NCI-H1105 treated with DMSO at 0.1 percent for 48 hours (cell line): Measurements from ENCODE around the gene ANO1.

Experiments
- DNase-seq: peaks from one replicate; lab custom pipeline; 2025; lab: John Stamatoyannopoulos, UW

The ANO1 gene

DNA sequence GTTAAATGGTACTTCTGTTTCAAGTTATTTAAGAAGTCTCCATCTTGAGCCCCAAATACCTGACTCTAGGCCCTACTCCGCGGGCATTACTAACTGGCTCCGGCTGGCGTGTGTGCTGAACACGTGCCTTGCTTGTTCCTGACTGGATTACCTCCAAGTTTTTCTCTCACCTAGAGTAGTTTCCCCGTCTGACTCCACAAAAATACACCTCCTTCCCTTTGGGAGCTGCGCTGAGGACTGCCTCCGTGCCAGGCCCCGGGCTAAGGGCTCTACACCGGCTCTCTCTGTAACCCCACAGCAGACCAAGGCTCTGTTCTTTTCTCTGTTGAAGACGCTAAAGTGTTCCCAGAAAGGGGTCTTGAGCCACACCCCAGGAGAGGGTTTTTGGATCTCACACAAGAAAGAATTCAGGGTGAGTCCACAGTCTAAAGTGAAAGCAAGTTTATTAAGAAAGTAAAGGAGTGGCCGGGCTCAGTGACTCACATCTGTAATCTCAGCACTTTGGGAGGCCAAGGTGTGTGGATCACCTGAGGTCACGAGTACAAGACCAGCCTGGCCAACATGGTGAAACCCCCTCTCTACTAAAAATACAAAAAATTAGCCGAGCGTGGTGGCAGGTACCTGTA is 61.8 kb downstream of the ANO1 start:
- no peak for DNase-seq

DNA sequence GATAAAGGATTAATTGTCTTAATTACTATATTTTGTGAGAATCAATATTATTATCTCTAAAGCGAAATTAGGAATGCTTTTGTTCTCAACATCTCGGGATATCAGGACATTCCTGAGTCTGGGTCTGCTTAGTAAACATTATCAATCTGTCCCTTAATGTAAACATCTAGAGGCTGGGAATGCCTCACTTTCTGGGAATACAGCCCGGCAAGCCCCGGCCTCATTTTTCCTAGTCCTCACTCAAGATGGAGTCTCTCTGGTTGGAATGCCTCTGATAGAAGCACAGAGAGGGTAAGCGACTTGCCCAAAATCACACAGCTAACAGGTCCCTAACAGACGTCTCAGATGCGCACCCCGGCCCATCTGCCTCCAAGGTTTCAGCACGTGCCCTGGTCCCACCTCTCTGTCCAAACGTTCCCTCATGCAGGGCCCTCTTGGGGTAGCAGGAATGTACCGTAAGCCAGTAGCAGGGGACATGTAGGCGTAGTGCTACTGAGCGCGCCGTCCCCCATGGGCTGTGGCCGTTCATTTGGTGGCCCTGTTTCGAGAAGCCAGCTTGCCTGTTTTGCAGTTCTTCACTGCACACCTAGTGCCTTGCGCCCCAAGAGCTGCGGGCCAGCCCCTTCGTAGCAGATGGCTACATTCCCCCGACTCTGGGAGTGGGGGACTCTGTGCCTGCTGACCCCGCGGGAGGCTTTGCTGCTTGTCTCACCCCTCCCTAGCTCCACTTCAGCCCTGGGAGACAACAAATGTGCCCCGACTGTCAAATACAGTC is 62.8 kb downstream of the ANO1 start:
- no peak for DNase-seq

DNA sequence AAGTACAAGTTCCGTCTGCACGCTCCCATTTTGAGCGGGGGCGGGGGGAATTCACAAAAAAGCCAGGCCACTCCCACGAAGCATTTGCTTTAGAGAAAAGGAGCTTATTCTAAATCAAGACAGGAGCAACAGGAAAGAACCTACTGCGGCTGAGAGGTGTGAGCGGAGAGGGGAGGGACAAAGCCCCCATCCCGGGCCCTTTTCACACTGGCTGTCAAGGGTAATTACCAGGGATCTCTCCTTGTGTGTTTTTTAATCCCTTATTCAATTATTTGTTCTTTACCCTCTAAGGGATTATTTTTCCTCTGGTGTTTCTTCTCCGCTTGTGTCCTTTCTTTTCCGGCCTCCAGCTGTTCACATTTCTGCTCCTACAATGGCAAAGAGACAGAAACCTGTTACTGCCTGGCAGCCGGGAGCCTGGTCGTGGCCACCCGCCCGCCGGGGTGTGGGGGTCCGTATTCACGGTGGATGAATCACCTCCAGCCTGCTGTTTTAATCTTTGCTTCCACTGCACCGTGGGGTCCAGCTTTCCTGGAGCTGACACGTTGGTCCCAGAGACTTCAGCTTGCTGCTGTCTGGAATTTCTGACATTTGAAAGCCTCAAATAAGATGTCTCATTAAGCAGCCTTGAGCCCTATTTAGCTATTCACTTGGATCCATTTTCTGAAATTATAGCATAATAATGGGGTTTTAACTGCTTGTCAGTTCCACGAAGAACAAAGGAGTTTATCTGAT is 63.5 kb downstream of the ANO1 start:
- DNase-seq, result no peak

DNA sequence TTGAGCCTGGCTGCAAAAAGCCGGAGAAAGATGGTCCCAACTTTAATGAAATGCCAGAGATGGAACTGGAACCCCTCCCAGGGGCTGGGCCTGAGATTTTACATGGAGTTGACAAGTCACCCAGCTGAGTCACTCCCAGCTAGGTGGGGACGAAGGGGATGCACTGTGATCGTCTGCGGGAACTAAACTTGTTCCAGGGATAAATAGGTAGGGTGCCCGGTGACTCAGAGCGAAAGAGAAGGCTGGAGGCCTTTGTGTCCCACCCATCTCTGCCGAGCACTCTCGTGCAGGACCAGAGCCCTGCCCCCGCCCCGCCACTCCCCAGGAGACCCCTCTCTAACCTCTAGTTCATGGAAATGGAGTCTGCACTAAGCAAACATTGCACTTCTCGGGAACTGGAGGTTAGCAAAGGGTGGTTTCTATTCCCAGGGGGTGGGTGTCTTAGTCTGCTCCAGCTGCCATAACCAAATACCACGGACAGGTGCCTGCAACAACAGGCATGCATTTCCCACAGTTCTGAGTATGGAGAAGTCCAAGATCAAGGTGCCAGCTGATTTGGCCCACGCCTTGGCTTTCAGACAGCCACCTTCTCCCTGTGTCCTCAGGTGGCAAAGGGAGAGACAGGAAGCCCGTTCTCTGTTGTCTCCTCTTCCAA is 64.2 kb downstream of the ANO1 start:
- DNase-seq, result no peak

DNA sequence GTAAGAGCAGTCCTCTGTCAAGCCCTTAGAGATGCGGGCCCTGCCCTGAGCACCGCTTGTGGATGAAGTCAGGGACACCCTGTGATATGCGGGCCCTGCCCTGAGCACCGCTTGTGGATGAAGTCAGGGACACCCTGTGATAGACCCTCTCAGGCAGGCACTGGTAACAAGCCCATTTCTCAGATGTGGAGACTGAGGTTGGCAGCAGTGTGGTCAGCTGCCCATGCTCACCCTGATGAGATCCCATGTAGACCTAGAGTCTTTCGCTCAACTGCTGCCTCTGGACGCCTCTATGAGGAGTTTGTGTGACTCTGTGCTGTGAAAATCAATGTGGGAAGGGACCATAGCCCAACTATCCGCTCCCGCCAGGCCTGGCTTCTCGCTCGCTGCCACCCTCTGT is 66.1 kb downstream of the ANO1 start:
- DNase-seq, result no peak

DNA sequence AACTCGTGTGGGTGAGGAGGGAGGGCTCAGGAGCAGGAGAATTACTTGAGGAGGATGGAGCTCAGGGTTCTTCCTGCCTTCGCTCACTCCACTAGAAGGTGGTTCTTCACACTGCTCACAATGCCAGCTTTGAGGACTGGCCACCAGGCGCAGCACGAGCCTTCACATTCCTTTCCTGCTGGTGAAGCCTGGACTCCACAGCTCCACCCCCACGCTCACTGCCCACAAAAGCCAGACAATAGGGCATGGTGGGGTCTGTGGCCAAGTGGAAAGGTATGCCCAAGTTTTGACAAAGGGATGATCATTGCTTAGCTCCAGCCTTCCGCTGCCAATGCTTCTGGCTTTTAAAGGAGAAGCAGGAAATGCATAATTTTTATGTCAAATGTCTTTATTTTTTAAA is 67.0 kb downstream of the ANO1 start:
- no peak for DNase-seq

DNA sequence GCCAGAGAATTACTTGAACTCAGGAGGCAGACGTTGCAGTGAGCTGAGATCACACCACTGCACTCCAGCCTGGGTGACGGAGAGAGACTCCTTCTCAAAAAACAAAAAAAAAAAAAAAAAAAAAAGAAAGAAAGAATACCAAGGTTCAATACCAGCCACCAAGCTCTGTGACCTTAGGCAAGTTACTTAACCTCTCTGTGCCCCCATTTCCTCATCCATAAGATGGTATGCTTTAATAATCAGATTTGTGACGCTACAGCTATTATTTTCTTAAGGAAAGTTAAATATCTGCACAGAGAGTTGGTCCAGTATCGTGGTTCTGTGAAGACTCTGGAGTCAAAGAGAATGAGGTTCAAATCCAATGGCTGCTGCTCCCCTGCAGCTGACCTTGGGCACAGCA is 67.7 kb downstream of the ANO1 start:
- no peak for DNase-seq

DNA sequence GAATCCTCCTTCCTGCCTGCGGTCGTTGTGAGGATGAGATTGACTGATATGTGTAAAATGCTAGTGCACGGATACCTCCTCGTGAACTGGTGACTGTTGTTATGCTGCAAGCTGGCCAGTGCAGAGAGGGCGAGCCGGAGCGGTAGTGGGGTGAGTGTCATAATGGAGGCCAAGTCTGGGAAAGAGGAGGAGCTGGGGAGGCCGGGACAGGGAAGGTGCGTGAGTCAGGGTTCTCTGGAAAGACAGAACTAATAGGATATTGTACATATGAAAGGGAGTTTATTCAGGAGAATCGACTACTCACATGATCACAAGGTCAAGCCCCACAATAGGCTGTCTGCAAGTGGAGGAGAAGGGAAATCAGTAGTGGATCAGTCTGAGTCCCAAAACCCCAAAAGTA is 68.2 kb downstream of the ANO1 start:
- no peak for DNase-seq

DNA sequence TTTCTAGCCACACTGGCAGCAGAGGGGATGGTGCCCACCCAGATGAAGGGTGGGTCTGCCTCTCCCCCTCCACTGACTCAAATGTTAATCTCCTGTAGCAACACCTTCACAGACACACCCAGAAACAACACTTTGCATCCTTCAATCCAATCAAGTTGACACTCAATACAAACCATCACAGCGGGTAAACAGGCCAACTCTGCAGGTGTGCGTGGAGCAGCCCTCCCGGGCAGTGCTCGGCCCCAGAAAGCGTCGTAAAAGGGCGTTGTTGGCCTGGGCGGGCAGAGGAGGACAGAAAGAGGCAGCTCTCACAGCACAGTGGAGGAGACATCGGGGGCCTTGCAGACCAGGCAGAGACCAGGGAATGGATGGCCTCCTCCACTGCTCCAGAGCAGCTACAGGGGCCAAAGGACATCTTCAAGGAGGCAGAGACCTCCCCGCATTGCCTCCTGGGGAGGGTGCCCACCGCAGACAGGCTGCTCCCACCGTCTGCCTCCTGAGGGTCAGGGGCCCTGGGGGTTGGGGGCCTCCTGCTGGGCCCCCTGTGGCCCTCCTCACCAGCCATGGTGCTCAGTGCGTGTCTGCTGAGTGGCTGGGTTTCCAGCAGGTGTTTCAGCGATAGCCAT is 68.9 kb downstream of the ANO1 start:
- no peak for DNase-seq

DNA sequence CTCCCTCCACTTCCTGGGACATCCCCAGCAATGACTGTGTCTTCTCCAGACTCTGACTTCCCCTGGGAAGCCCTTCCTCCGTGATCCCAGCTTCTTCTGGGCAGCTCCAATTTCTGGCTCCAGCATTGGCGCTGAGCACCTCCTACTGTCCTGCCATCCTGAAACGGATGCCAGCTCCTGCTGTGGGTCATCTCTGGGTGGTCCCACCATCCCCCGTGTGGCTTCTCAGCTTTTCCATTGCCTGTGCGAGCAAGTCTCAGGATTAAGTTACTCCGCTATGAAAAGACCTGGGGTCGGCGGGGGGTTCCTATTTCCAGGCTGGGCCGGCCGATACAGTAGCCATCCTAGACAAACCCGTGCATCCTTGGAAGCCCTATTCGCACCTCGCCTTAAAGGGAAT is 69.6 kb downstream of the ANO1 start:
- DNase-seq, result no peak

DNA sequence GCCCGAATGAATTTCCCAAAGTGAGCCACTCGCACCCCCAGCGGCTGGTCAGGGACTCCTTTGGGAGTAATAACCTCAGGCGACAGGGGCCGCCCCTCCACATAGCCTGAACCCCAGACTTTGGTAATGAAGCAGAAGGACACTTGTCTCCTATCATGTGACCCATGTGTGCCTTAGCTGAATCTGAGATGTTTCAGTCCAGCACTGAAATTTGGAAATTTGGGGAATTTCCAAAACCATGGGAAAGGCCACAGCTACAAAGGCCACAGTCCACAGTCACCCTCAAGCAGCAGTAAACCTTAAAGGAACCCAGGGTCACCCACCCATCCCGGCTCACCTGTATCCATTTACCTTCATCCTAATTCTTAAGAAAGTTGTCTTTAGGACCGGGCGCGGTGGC is 73.6 kb downstream of the ANO1 start:
- DNase-seq, result no peak

DNA sequence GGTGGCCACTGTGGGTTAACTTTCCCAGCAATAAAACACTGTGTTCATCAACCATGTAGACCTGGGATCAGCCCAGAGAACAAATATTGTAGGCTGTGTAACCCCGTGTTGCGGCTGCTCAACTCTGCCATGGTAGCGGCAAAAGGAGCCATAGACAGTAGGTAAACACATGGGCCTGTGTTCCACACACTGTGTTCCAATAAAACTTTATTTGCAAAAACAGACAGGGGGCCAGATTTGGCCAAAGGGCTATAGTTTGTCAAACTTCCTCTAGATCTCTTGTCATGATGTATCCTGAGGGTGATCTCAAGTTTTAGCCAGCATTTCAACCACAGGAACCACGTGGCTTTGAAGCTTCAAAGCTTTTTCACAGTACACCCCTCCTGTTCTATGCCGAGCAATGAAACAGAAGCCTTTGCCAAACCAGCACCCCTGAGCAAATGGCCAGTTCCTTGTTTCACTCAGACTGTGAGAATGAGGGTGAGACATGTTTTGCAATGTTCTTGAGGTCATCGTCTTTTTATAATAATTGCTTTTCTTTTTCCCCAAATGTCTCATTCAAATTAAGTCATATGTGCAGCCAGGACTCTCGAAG is 75.1 kb downstream of the ANO1 start:
- DNase-seq, result no peak

DNA sequence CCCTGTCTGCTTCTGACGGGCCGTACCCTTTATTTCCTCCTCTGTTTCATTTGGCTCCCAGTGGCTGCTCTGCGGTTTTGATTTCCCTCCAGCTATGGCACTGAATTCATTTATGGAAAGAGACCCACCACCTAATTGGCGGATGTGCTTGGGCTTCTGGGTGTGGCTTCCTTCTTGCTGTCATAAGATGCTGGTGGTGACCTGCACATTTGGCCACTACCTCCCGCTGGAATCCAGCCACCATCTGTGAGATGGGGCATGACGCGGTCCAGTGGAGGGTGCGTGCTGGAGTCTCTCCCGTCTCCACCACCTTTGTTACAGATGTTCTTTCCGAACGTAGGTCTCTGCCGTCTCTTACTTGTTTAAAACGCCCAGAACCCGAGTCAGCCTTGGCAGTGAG is 77.3 kb downstream of the ANO1 start:
- no peak for DNase-seq

DNA sequence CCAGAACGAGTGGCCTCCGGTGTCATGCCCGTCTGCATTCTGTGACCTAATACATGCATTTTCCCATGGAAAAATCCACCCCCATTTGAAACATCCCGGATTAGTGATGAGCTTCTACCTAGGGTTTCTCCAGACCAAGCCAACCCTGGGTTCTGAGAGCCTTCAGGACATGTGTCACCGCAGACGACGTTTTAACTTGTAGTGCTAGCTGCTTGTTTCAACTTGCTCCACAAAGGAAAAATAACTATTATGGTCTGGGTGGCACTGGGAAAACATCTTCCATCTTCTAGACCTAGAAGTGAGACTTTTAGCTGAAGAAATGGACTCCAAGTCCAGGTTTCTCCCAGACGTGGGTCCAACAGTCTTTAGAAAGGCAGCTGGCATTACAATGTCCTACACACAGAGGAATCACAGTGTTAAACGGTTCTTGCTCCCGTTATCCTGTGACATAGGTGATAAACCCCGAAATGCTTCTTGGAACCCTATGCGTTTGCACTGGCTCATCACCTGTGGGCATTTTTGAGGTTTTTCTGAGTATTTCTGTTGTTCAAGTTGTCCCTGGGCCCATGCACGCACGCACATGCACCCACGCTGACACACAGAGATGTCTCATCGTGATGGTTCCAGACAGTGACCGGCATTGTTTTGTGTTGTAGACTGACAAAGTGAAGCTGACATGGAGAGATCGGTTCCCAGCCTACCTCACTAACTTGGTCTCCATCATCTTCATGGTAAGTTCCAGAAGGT is 78.3 kb downstream of the ANO1 start:
- no peak for DNase-seq

DNA sequence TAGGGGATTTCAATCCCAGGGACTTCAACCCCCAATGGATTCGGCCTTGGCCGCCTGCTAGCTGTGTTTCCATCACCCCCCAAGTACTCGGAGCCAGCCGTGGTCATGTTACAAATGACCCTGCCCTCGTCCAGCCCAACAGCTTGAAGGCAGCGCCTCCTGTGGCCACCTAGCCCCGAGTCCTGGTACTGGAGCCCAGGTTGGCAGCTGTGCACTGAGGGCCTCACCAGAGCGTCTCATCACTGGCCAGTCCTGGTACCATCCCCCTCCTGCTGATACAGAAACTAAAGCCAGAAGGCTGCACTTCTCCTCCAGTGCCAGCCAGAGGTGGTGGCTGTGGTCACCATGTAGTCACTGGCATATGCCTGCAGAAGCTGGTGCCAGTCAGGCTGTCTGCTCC is 80.1 kb downstream of the ANO1 start:
- DNase-seq, result no peak

DNA sequence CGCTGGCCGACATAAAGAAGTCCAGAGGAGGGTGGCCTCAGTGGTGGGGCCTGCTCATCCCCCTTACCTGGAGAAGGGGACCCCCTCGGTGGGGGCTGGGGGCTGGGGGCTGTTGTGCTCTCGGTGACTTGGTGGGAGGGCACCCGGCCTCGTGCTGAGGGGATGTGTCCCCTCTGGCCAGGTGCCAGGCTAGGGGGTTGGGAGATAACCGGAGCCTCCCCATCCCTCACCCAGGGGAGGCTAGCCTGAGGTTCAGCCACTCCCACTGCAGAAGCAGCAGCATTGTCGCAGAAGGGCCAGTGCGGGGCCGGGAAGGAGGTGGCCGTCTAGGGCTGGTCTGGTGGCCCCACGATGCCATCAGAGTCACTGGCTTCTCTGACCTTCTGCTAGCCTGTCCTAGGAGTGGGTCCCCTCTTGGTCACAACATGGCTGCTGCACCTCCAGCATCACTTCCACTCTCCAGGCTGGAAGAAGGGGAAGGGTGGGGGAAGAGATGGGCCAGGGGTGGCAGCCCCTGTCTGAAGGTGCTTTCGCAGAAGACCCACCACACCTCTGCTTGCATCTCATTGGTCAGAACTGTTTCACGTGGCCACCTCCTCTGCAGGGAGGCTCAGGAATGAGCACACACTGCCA is 80.8 kb downstream of the ANO1 start:
- DNase-seq, result no peak

DNA sequence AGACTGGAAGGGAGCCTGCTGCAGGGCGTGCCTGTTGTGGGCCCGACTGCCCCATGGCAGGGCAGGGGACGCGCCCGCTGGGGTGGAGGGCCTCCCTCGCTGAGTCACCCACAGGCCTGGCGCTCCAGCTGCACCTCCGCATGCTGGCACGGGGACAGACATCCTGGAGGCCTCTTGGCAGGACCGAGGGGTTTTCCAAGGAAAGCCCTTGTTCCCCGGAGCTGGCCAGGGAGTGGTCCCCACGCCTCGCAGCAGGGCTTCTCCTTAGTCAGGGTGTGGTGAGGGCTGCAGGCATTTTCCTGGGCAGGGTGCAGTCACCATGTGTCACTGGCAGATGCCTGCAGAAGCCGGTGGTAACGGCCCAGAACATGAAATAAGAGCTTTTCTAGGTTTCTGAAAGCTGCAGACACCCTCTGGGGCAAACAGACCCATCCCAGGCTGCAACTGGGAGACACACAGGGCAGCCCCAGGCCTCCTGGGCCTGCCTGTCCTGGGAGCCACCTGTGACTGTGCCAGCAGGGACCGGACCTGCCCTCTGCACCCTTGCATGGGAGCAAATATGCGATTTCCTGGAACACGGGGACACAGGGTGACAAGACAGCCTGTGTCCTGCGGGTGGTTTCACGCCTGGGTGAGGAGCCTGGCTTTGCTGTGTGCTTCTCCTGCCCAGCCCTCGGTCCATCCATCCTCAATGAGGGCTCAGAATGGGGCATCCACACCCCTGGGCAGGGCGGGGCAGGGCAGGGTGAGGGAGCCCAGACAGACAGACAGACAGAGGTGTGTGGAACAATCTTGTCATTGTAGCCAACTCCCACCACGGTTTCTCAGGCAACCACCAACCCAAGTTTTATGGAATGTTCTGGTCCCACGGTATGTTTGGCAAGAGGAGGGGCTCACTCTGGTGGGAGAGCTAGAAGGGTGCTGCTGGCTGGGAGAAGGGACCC is 81.8 kb downstream of the ANO1 start:
- no peak for DNase-seq

DNA sequence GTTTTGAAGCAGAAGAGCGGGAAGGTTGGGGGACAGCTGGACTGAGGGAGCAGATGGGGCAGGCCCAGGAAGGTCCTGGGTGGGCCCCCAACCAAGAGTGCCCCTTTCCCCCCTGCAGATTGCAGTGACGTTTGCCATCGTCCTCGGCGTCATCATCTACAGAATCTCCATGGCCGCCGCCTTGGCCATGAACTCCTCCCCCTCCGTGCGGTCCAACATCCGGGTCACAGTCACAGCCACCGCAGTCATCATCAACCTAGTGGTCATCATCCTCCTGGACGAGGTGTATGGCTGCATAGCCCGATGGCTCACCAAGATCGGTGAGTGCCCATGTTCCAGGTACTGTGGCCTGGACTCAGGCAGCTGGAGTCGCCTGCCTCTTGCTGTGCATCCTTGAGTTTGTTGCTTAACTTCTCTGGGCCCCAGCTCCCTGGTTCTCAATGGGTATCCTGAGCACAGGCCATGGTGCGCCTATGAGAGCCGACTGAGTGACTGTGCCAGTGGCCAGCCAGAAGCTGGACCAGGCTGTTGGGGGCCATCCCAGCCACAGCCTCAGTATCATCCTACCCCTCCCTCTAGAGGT is 83.0 kb downstream of the ANO1 start:
- DNase-seq, result no peak

DNA sequence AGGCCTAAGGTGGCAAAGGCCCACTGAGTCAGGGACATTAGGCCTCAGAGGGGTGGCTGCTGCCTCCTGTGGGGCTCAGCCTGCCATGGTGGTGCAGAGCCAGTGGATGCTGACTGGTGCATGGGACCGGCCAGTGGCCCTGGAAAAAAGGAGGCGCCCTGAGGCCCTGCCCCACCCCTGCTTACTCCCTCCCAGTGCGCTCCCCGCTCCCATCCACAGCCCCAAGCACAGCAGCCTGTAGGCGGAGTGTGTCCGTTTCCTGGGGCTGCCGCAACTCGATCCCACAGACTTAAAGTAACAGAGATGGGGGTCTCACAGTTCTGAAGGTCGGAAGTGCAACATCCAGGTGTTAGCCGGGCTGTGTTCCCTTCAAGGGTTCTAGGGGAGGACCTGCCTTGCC is 86.6 kb downstream of the ANO1 start:
- no peak for DNase-seq
